Breast epithelium (tissue), 3 donors: ENCODE data around the gene RTN4.

ENCODE experiments used
- CTCF ChIP-seq, 3 donors: fragments of 450-650 bp; IDR thresholded peaks; one replicate each; pipeline ENCODE4 v1.5.1; 2016 to 2017; ENCODE audit warnings: antibody characterized with exemption in 3 of 3, mild to moderate bottlenecking in 3 of 3, moderate library complexity in 3 of 3
- POLR2A ChIP-seq: fragments of 450-650 bp; IDR thresholded peaks from one replicate; pipeline ENCODE4 v1.6.1; 2016; ENCODE audit warnings: antibody characterized with exemption, mild to moderate bottlenecking, moderate library complexity
- POLR2AphosphoS5 ChIP-seq, 3 donors: sonication (generic); formaldehyde crosslinking; IDR thresholded peaks; one replicate each; pipeline ENCODE4 v1.6.1; 2017; ENCODE audit warnings: antibody characterized with exemption in 3 of 3

- TF ChIP-seq CTCF (IDR thresholded peaks at IDR 0.05) (no peak), POLR2AphosphoS5 (IDR thresholded peaks at IDR 0.05) (no peak), POLR2A (no peak)
Observed at GRCh38 chr2:54968561-54969218, 81.6 kb downstream of the RTN4 start.
